Naive thymus-derived CD8-positive, alpha-beta T cell (primary cell): Measurements from ENCODE around the gene IQGAP3. TPM values are rescaled to one million over a fixed set of nuclear protein-coding genes. Genes with fewer than 3 reads are reported as not detected.

ENCODE experiments used
- polyA plus RNA-seq, 3 donors: library from polyadenylated mRNA; unstranded; fragments of 300-500 nt; fragmentation: Illumina TruSeq; gene quantifications; one replicate each; pipeline ENCODE4 v1.2.3, GENCODE V29; 2021
- total RNA-seq, 8 experiments: library from RNA in 2 of 8; stranded (reverse) in 2 of 8; gene quantifications; one replicate each; pipeline ENCODE4 v1.2.3 and lab custom pipeline; 2021 to 2026

Gene IQGAP3
- total and polyA plus RNA-seq, 5 experiments from 2014 or later: 0.08 TPM; not detected in 4

Other genes with a start within 250 kb of the IQGAP3 start
- 100 to 1,000 TPM; 142 to 154 TPM for gene CCT3, start 234.3 kb downstream of the IQGAP3 start, total RNA-seq
- gene CCT3, start 234.3 kb downstream of the IQGAP3 start, polyA plus RNA-seq: 100 to 1,000 TPM; 232 to 270 (median 263) TPM
- not detected for gene TSACC, start 234.0 kb downstream of the IQGAP3 start, total RNA-seq
- 1 to 10 TPM in 1 of 3 donors, under 1 TPM in 2; 0.40 to 2.2 (median 0.83) TPM for gene TSACC, start 234.0 kb downstream of the IQGAP3 start, polyA plus RNA-seq
- gene RHBG, start 203.4 kb downstream of the IQGAP3 start, total RNA-seq: not detected
- gene RHBG, start 203.4 kb downstream of the IQGAP3 start, polyA plus RNA-seq: not detected
- gene MEF2D, start 71.8 kb downstream of the IQGAP3 start, total RNA-seq: 10 to 100 TPM; 69.4 to 73.2 TPM
- gene MEF2D, start 71.8 kb downstream of the IQGAP3 start, polyA plus RNA-seq: 10 to 100 TPM in 1 of 3 donors, 1 to 10 TPM in 2; 6.4 to 12.6 (median 6.7) TPM
- 10 to 100 TPM; 41.3 to 44.3 TPM for gene TTC24, start 7.2 kb upstream of the IQGAP3 start, total RNA-seq
- gene TTC24, start 7.2 kb upstream of the IQGAP3 start, polyA plus RNA-seq: 1 to 10 TPM; 3.8 to 6.7 (median 6.7) TPM
- gene NAXE, start 19.2 kb upstream of the IQGAP3 start, total RNA-seq: 10 to 100 TPM; 39.7 to 42.1 TPM
- gene NAXE, start 19.2 kb upstream of the IQGAP3 start, polyA plus RNA-seq: 100 to 1,000 TPM in 2 of 3 donors, 10 to 100 TPM in 1; 85.6 to 124 (median 103) TPM
- gene GPATCH4, start 28.9 kb upstream of the IQGAP3 start, total RNA-seq: 10 to 100 TPM; 44.2 to 45.1 TPM
- 10 to 100 TPM; 27.3 to 70.4 (median 42.0) TPM for gene GPATCH4, start 28.9 kb upstream of the IQGAP3 start, polyA plus RNA-seq
- gene HAPLN2, start 46.9 kb upstream of the IQGAP3 start, total RNA-seq: under 1 TPM; 0.39 to 0.58 TPM
- gene HAPLN2, start 46.9 kb upstream of the IQGAP3 start, polyA plus RNA-seq: not detected
- gene BCAN, start 69.6 kb upstream of the IQGAP3 start, total RNA-seq: not detected
- not detected for gene BCAN, start 69.6 kb upstream of the IQGAP3 start, polyA plus RNA-seq
- gene NES, start 104.8 kb upstream of the IQGAP3 start, total RNA-seq: not detected
- gene NES, start 104.8 kb upstream of the IQGAP3 start, polyA plus RNA-seq: not detected
- gene CRABP2, start 133.0 kb upstream of the IQGAP3 start, total RNA-seq: 1 to 10 TPM in 1 of 2 experiments, under 1 TPM in 1; 0.44 to 2.9 TPM
- gene CRABP2, start 133.0 kb upstream of the IQGAP3 start, polyA plus RNA-seq: not detected
- gene METTL25B, start 155.9 kb upstream of the IQGAP3 start, total RNA-seq: 10 to 100 TPM; 33.6 to 39.3 TPM
- gene METTL25B, start 155.9 kb upstream of the IQGAP3 start, polyA plus RNA-seq: 1 to 10 TPM; 2.3 to 6.7 (median 5.6) TPM
- gene ISG20L2, start 156.2 kb upstream of the IQGAP3 start, total RNA-seq: 10 to 100 TPM; 45.0 to 50.3 TPM
- 10 to 100 TPM; 20.0 to 23.4 (median 20.7) TPM for gene ISG20L2, start 156.2 kb upstream of the IQGAP3 start, polyA plus RNA-seq
- 10 to 100 TPM; 49.7 to 56.9 TPM for gene MRPL24, start 168.5 kb upstream of the IQGAP3 start, total RNA-seq
- gene MRPL24, start 168.5 kb upstream of the IQGAP3 start, polyA plus RNA-seq: 100 to 1,000 TPM in 2 of 3 donors, 10 to 100 TPM in 1; 98.6 to 109 (median 103) TPM
- gene HDGF, start 179.1 kb upstream of the IQGAP3 start, total RNA-seq: 100 to 1,000 TPM in 1 of 2 experiments, 10 to 100 TPM in 1; 95.4 to 103 TPM
- gene HDGF, start 179.1 kb upstream of the IQGAP3 start, polyA plus RNA-seq: 10 to 100 TPM; 25.0 to 50.1 (median 41.3) TPM
- gene PRCC, start 195.0 kb upstream of the IQGAP3 start, total RNA-seq: 10 to 100 TPM; 59.5 to 64.0 TPM
- gene PRCC, start 195.0 kb upstream of the IQGAP3 start, polyA plus RNA-seq: 10 to 100 TPM; 22.9 to 55.7 (median 39.9) TPM
- 10 to 100 TPM; 24.3 to 24.7 TPM for gene SH2D2A, start 244.3 kb upstream of the IQGAP3 start, total RNA-seq
- 10 to 100 TPM; 23.6 to 31.5 (median 25.6) TPM for gene SH2D2A, start 244.3 kb upstream of the IQGAP3 start, polyA plus RNA-seq